Measurements from ENCODE around the gene DGKB.
"Not testable (repeated sequence)": the region's sequence is repeated elsewhere in the genome, so short reads cannot be mapped to it uniquely, and the experiment has no call there.

DNA sequence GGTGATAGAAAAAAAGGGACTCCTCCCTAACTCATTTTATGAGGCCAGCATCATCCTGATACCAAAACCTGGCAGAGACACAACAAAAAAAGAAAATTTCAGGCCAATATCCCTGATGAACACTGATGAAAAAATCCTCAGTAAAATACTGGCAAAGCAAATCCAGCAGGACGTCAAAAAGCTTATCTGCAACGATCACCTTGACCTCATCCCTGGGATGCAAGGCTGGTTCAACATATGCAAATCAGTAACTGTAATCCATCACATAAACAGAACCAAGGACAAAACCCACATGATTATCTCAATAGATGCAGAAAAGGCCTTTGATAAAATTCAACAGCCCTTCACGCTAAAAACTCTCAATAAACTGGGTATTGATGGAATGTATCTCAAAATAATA, 440.8 kb downstream of the DGKB start:
- TF ChIP-seq FOXM1 (IDR thresholded peaks at IDR 0.05; ENCODE audit: borderline replicate concordance); SP1 (IDR thresholded peaks at IDR 0.05); ELF4 (IDR thresholded peaks at IDR 0.05); FOXA1 (IDR thresholded peaks at IDR 0.05); TARDBP (IDR thresholded peaks at IDR 0.05); SUZ12 (IDR thresholded peaks at IDR 0.05); ARNT (IDR thresholded peaks at IDR 0.05); BHLHE40 (IDR thresholded peaks at IDR 0.05; ENCODE audit: borderline replicate concordance); ZNF384 (IDR thresholded peaks at IDR 0.05); HDGF (IDR thresholded peaks at IDR 0.05; ENCODE audit: borderline replicate concordance): not testable (repeated sequence)

All from HEK293T (cell line).